Measurements from ENCODE around the gene FBF1.

The FBF1 gene

GRCh38 chr17:75926456-75926855 is 14.4 kb downstream of the FBF1 start:
- Histone ChIP-seq H3K27ac (ENCODE audit: extremely low read depth, low read depth, low read length) (no peak overlapping the region), H3K36me3 (ENCODE audit: control insufficient read depth in 2 of 2, insufficient read depth in 1 of 2, low read length in 2 of 2) (peaks cover 1 to 82% of the 10 kb centered on the region in 2 experiments; a peak in 2 of 3 replicates), H3K4me1 (ENCODE audit: control insufficient read depth, insufficient read depth, low read length) (no peaks in the 10 kb centered on the region), H3K9me3 (ENCODE audit: control insufficient read depth, insufficient read depth, low read depth, low read length) (no peaks in the 10 kb centered on the region), H3K4me3 (ENCODE audit: low read depth, low read length) (no peak overlapping the region)
- ChIA-PET CTCF (interaction anchor here (0.9 to 3.7 kb wide), 7 partner anchors 10 to 78 kb away, joined by 3 to 47 read pairs (median 14); partner anchors contain the start of genes CDK3 and MRPL38), POLR2A (interaction anchor here (0.5 kb wide), 1 partner anchor 158 kb away, joined by 3 read pairs; no protein-coding TSS in a partner anchor)
- no peak for TF ChIP-seq ZNF791 (tag by site-specific recombination; IDR thresholded peaks at IDR 0.05)
- TF ChIP-seq ZNF114 (tag by site-specific recombination; IDR thresholded peaks at IDR 0.05): no peak
- no peak for TF ChIP-seq ZNF398 (tag by site-specific recombination; IDR thresholded peaks at IDR 0.05)
- TF ChIP-seq ZNF701 (tag by site-specific recombination; IDR thresholded peaks at IDR 0.05): no peak
- no peak for TF ChIP-seq ZNF146 (tag by site-specific recombination; IDR thresholded peaks at IDR 0.05)
- no peak for TF ChIP-seq BCL11B (tag by site-specific recombination; IDR thresholded peaks at IDR 0.05; ENCODE audit: low read depth)
- no peak for TF ChIP-seq ZNF37A (tag by site-specific recombination; IDR thresholded peaks at IDR 0.05)
- no peak for TF ChIP-seq ZNF10 (tag by site-specific recombination; IDR thresholded peaks at IDR 0.05)
- TF ChIP-seq RBAK (tag by site-specific recombination; IDR thresholded peaks at IDR 0.05): no peak
- no peak for TF ChIP-seq ZFP3 (tag by site-specific recombination; IDR thresholded peaks at IDR 0.05; ENCODE audit: low read depth)
- no peak for TF ChIP-seq ZNF704 (tag by site-specific recombination; IDR thresholded peaks at IDR 0.05)
- TF ChIP-seq PBX3 (CRISPR knock-in tag; IDR thresholded peaks at IDR 0.05): no peak
- no peak for TF ChIP-seq ZBTB6 (tag by site-specific recombination; IDR thresholded peaks at IDR 0.05)
- TF ChIP-seq ZNF792 (tag by site-specific recombination; IDR thresholded peaks at IDR 0.05): no peak
- TF ChIP-seq ZNF585B (tag by site-specific recombination; IDR thresholded peaks at IDR 0.05): no peak
- TF ChIP-seq YY1 (tag by site-specific recombination; IDR thresholded peaks at IDR 0.05): no peak
- TF ChIP-seq ZNF274 (IDR thresholded peaks at IDR 0.05; ENCODE audit: low read length): no peak
- TF ChIP-seq ZNF274 (tag by site-specific recombination; IDR thresholded peaks at IDR 0.05; ENCODE audit: borderline replicate concordance): no peak

- H3K27ac ChIP-seq (ENCODE audit: extremely low read depth, low read depth, low read length): no peak overlapping the region
- H3K36me3 ChIP-seq (ENCODE audit: control insufficient read depth in 2 of 2, insufficient read depth in 1 of 2, low read length in 2 of 2): peaks cover 0 to 83% of the 10 kb centered on the region in 2 experiments; a peak in 2 of 3 replicates
- TF ChIP-seq ZXDB (tag by site-specific recombination; IDR thresholded peaks at IDR 0.05): no peak
- no peak for TF ChIP-seq ZNF24 (tag by site-specific recombination; IDR thresholded peaks at IDR 0.05)
- no peak for TF ChIP-seq GLIS2 (tag by site-specific recombination; IDR thresholded peaks at IDR 0.05)
- TF ChIP-seq OVOL3 (tag by site-specific recombination; IDR thresholded peaks at IDR 0.05): no peak
- no peak for TF ChIP-seq PRDM6 (tag by site-specific recombination; IDR thresholded peaks at IDR 0.05)
- TF ChIP-seq ZNF202 (tag by site-specific recombination; IDR thresholded peaks at IDR 0.05; ENCODE audit: borderline replicate concordance): no peak
- no peak for TF ChIP-seq ZNF501 (tag by site-specific recombination; IDR thresholded peaks at IDR 0.05)
- no peak for TF ChIP-seq ZNF548 (tag by site-specific recombination; IDR thresholded peaks at IDR 0.05)
- TF ChIP-seq ZSCAN23 (tag by site-specific recombination; IDR thresholded peaks at IDR 0.05): no peak
- TF ChIP-seq HIC1 (tag by site-specific recombination; IDR thresholded peaks at IDR 0.05): no peak
- no peaks in the 10 kb centered on the region for H3K4me1 ChIP-seq (ENCODE audit: control insufficient read depth, insufficient read depth, low read length)
- H3K9me3 ChIP-seq (ENCODE audit: control insufficient read depth, insufficient read depth, low read depth, low read length): no peaks in the 10 kb centered on the region
- CTCF ChIA-PET: interaction anchor here (1.0 to 3.7 kb wide), 4 partner anchors 20 to 78 kb away, joined by 3 to 47 read pairs (median 10); partner anchors contain the start of genes CDK3 and MRPL38
- POLR2A ChIA-PET: interaction anchor here (0.7 kb wide), 1 partner anchor 15 kb away, joined by 4 read pairs; the partner anchor contains the start of gene FBF1
- no peak overlapping the region for H3K4me3 ChIP-seq (ENCODE audit: low read depth, low read length)
These were observed 14.9 kb downstream of the FBF1 start for GRCh38 chr17:75925912-75926311.

Data from HEK293 (cell line).